WTC11 (cell line): ENCODE data around the gene GAST. TPM values are rescaled to one million over a fixed set of nuclear protein-coding genes. Genes with fewer than 3 reads are reported as not detected.

Experiments used
- ATAC-seq: fragments of 200-7000 bp; cut with Tn5 transposase; 2 replicates; pipeline ENCODE4 v1.10.0; 2021; ENCODE audit warnings: mild to moderate bottlenecking, moderate library complexity
- CTCF ChIA-PET: fragments of 300-600 bp; sonication (Branson Sonifier 250); formaldehyde crosslinking; loops from one replicate; lab custom pipeline; 2021; ENCODE audit warnings: antibody characterized with exemption; lab: Charles Lee
- POLR2A ChIA-PET: fragments of 350-600 bp; sonication (Branson Sonifier 250); formaldehyde crosslinking; loops from one replicate; lab custom pipeline; 2021; ENCODE audit warnings: antibody characterized with exemption; lab: Charles Lee
- DNase-seq: peaks from one replicate; pipeline ENCODE4 v3.0.0; 2021; ENCODE audit warnings: low spot score
- H3K27ac Mint-ChIP-seq: 2 replicates; pipeline ENCODE4 v1.8.0; 2021; ENCODE audit warnings: mixed read lengths
- H3K27me3 Mint-ChIP-seq: 2 replicates; pipeline ENCODE4 v1.8.0; 2021; ENCODE audit warnings: low read depth, mild to moderate bottlenecking, moderate library complexity, mixed read lengths
- H3K36me3 Mint-ChIP-seq: 2 replicates; pipeline ENCODE4 v1.8.0; 2021; ENCODE audit warnings: mixed read lengths
- H3K4me1 Mint-ChIP-seq: 2 replicates; pipeline ENCODE4 v1.8.0; 2022; ENCODE audit warnings: mixed read lengths
- H3K4me3 Mint-ChIP-seq: 2 replicates; pipeline ENCODE4 v1.8.0; 2021; ENCODE audit warnings: mild to moderate bottlenecking, moderate library complexity, mixed read lengths
- H3K9me3 Mint-ChIP-seq: 2 replicates; pipeline ENCODE4 v1.8.0; 2021; ENCODE audit warnings: mixed read lengths
- ELF4 ChIP-seq: sonication (generic); formaldehyde crosslinking; IDR thresholded peaks from 2 replicates; pipeline ENCODE4 v1.8.1; 2022; ENCODE audit warnings: low read depth, mild to moderate bottlenecking, moderate library complexity, missing genetic modification reagents
- FOXK1 ChIP-seq: sonication (generic); formaldehyde crosslinking; IDR thresholded peaks from 2 replicates; pipeline ENCODE4 v1.8.0; 2022; ENCODE audit warnings: mild to moderate bottlenecking, moderate library complexity, missing genetic modification reagents
- GRHL2 ChIP-seq: fragments of 250-450 bp; sonication (Bioruptor Pico); IDR thresholded peaks from 2 replicates; pipeline ENCODE4 v1.8.0; 2022; ENCODE audit warnings: mild to moderate bottlenecking, moderate library complexity; ENCODE audit not compliant: insufficient replicate concordance, severe bottlenecking
- GTF2I ChIP-seq: fragments of 250-450 bp; sonication (Bioruptor Pico); conservative IDR thresholded peaks from 2 replicates; pipeline ENCODE4 v1.4.0; 2021; ENCODE audit warnings: mild to moderate bottlenecking
- MYBL2 ChIP-seq: sonication (generic); formaldehyde crosslinking; IDR thresholded peaks from 2 replicates; pipeline ENCODE4 v1.8.1; 2023; ENCODE audit warnings: mild to moderate bottlenecking, moderate library complexity, missing genetic modification reagents
- ZNF121 ChIP-seq: sonication (generic); formaldehyde crosslinking; IDR thresholded peaks from 2 replicates; pipeline ENCODE4 v1.8.0; 2023; ENCODE audit warnings: missing genetic modification reagents
- total RNA-seq: library from RNA; stranded (reverse); gene quantifications from 3 replicates; pipeline ENCODE4 v1.2.3, GENCODE V29; 2021
- TF ChIP-seq, protein P1 (sequence below): sonication (generic); formaldehyde crosslinking; IDR thresholded peaks from 2 replicates; pipeline ENCODE4 v1.8.1; 2022; ENCODE audit warnings: mild to moderate bottlenecking, missing genetic modification reagents, moderate library complexity, borderline replicate concordance
- TF ChIP-seq, protein P2 (sequence below): sonication (generic); formaldehyde crosslinking; IDR thresholded peaks from 2 replicates; pipeline ENCODE4 v1.8.0; 2022; ENCODE audit warnings: mild to moderate bottlenecking, missing genetic modification reagents
- TF ChIP-seq, protein P3 (sequence below): sonication (generic); formaldehyde crosslinking; IDR thresholded peaks from 2 replicates; pipeline ENCODE4 v1.8.1; 2022; ENCODE audit warnings: mild to moderate bottlenecking, moderate library complexity, missing genetic modification reagents
- TF ChIP-seq, protein P4 (sequence below): sonication (generic); formaldehyde crosslinking; IDR thresholded peaks from 2 replicates; pipeline ENCODE4 v1.8.0; 2022; ENCODE audit warnings: mild to moderate bottlenecking, missing genetic modification reagents
- TF ChIP-seq, protein P5 (sequence below): sonication (generic); formaldehyde crosslinking; IDR thresholded peaks from 2 replicates; pipeline ENCODE4 v1.8.1; 2023; ENCODE audit warnings: mild to moderate bottlenecking, missing genetic modification reagents, borderline replicate concordance

Gene GAST
- total RNA-seq, 1 experiment from 2014 or later: not detected

DNA sequence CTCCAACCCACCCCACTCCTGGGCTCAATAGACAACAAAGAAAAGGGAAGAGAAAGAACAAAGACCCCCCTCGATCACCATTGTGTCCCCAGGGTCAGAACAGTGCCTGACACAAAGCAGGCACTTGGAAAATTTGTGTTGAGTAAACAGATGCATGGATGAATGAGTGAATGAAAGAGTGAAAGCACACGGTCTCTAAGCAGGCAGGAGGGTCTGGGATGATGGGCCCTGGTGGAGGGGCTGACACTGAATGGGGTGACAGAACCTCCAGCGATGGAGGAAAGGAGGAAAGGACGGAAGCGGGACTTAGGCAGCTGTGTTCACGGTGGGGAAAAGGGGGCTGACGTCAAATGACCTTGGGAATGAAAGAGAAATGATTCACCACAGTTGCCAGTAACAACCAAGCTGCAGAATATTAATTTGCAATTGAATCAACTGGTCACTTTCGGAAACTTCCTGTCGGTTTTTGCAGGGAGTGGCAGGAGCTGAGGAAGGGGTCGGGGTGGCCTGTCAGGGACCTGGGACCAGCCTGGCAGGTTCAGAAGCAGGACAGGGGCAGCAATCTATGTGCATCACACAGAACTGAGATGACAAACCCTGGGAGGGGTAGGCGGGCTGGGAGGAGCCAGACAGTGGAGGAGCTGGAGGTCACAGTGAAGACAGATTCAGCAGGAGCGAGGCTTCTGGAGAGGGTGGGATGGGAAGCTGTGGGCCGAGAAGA lies 6.7 kb upstream of the GAST start:
- Mint-ChIP-seq H3K9me3 (peaks cover 7% of the 10 kb centered on the region), H3K27me3 (peaks cover 98% of the 10 kb centered on the region), H3K4me3 (peak overlapping the region; percentile 33), H3K27ac (no peak overlapping the region), H3K36me3 (no peaks in the 10 kb centered on the region), H3K4me1 (peaks cover 23% of the 10 kb centered on the region)
- peak; percentile 72 for ATAC-seq
- ChIA-PET POLR2A (interaction anchor here (0.6 to 1.3 kb wide), 5 partner anchors 14 to 81 kb away, joined by 3 to 7 read pairs (median 4); partner anchors contain the start of genes EIF1 and JUP), CTCF (interaction anchor here (0.7 to 7.2 kb wide), 11 partner anchors 10 to 254 kb away, joined by 3 to 75 read pairs (median 4); partner anchors contain the start of gene P3H4)
- peak; percentile 32 for DNase-seq
- TF ChIP-seq, protein P1, sequence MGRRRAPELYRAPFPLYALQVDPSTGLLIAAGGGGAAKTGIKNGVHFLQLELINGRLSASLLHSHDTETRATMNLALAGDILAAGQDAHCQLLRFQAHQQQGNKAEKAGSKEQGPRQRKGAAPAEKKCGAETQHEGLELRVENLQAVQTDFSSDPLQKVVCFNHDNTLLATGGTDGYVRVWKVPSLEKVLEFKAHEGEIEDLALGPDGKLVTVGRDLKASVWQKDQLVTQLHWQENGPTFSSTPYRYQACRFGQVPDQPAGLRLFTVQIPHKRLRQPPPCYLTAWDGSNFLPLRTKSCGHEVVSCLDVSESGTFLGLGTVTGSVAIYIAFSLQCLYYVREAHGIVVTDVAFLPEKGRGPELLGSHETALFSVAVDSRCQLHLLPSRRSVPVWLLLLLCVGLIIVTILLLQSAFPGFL (CRISPR knock-in tag): no peak
- TF ChIP-seq, protein P2, sequence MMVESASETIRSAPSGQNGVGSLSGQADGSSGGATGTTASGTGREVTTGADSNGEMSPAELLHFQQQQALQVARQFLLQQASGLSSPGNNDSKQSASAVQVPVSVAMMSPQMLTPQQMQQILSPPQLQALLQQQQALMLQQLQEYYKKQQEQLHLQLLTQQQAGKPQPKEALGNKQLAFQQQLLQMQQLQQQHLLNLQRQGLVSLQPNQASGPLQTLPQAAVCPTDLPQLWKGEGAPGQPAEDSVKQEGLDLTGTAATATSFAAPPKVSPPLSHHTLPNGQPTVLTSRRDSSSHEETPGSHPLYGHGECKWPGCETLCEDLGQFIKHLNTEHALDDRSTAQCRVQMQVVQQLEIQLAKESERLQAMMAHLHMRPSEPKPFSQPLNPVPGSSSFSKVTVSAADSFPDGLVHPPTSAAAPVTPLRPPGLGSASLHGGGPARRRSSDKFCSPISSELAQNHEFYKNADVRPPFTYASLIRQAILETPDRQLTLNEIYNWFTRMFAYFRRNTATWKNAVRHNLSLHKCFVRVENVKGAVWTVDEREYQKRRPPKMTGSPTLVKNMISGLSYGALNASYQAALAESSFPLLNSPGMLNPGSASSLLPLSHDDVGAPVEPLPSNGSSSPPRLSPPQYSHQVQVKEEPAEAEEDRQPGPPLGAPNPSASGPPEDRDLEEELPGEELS (CRISPR knock-in tag): peak; percentile 54; the same call in 1 of the 2 replicates
- TF ChIP-seq, protein P3, sequence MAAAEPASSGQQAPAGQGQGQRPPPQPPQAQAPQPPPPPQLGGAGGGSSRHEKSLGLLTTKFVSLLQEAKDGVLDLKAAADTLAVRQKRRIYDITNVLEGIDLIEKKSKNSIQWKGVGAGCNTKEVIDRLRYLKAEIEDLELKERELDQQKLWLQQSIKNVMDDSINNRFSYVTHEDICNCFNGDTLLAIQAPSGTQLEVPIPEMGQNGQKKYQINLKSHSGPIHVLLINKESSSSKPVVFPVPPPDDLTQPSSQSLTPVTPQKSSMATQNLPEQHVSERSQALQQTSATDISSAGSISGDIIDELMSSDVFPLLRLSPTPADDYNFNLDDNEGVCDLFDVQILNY (CRISPR knock-in tag): no peak
- TF ChIP-seq, protein P4, sequence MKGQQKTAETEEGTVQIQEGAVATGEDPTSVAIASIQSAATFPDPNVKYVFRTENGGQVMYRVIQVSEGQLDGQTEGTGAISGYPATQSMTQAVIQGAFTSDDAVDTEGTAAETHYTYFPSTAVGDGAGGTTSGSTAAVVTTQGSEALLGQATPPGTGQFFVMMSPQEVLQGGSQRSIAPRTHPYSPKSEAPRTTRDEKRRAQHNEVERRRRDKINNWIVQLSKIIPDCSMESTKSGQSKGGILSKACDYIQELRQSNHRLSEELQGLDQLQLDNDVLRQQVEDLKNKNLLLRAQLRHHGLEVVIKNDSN (CRISPR knock-in tag): no peak
- peak; percentile 45; the same call in 1 of the 2 replicates for TF ChIP-seq GTF2I
- 0 out of 2 replicates have a peak, but pooled peaks have one; percentile 27 for TF ChIP-seq FOXK1 (CRISPR knock-in tag)
- TF ChIP-seq MYBL2: no peak
- peak; percentile 83 for TF ChIP-seq ZNF121

DNA sequence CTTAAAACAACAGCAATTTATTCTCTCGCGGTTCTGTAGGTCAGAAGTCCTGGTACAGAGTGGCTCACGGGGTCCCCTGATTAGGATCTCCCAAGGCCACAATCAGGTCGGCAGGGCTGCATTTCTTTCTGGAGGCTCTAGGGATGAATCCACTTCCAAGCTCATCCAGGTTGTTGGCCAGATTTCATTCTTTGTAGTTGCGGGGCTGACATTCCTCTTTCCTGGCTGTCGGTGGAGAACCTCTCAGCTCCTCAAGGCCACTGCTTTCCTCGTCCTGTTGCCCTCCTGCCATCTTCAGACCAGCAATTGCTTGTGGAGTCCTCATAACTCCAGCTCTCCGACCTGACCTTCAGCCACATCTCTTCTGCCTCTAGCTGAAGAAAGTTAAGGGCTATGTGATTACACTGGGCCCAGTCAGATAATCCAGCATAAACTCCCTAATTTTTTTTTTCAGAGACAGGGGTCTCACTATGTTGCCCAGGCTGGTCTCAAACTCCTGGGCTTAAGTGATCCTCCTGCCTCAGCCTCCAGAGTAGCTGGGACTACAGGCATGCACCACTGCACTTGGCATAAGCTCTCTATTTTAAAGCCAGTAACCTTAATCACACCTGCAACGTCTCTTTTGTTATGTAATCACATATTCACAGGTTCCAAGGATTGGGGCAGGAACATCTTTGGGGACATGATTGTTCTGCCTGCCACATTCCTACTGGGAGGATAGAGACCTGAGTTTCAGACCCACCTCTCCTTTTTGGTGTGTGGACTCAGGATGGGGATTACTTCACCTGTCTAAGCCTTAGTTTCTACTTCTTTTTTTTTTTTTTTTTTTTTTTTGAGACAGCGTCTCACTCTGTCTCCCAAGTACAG lies 4.1 kb upstream of the GAST start:
- no peak for TF ChIP-seq FOXK1 (CRISPR knock-in tag)
- TF ChIP-seq ZNF121: peak; percentile 75; the same call in 1 of the 2 replicates
- TF ChIP-seq GTF2I: peak; percentile 91
- TF ChIP-seq, protein P5, sequence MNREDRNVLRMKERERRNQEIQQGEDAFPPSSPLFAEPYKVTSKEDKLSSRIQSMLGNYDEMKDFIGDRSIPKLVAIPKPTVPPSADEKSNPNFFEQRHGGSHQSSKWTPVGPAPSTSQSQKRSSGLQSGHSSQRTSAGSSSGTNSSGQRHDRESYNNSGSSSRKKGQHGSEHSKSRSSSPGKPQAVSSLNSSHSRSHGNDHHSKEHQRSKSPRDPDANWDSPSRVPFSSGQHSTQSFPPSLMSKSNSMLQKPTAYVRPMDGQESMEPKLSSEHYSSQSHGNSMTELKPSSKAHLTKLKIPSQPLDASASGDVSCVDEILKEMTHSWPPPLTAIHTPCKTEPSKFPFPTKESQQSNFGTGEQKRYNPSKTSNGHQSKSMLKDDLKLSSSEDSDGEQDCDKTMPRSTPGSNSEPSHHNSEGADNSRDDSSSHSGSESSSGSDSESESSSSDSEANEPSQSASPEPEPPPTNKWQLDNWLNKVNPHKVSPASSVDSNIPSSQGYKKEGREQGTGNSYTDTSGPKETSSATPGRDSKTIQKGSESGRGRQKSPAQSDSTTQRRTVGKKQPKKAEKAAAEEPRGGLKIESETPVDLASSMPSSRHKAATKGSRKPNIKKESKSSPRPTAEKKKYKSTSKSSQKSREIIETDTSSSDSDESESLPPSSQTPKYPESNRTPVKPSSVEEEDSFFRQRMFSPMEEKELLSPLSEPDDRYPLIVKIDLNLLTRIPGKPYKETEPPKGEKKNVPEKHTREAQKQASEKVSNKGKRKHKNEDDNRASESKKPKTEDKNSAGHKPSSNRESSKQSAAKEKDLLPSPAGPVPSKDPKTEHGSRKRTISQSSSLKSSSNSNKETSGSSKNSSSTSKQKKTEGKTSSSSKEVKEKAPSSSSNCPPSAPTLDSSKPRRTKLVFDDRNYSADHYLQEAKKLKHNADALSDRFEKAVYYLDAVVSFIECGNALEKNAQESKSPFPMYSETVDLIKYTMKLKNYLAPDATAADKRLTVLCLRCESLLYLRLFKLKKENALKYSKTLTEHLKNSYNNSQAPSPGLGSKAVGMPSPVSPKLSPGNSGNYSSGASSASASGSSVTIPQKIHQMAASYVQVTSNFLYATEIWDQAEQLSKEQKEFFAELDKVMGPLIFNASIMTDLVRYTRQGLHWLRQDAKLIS (CRISPR knock-in tag): no peak
- TF ChIP-seq GRHL2 (CRISPR knock-in tag): no peak
- TF ChIP-seq ELF4 (CRISPR knock-in tag): no peak
- no peak overlapping the region for H3K27ac Mint-ChIP-seq
- H3K36me3 Mint-ChIP-seq: no peaks in the 10 kb centered on the region
- CTCF ChIA-PET: interaction anchor here (0.6 to 7.2 kb wide), 5 partner anchors 12 to 92 kb away, joined by 4 to 75 read pairs (median 5); partner anchors contain the start of gene JUP
- H3K27me3 Mint-ChIP-seq: peaks cover 98% of the 10 kb centered on the region
- POLR2A ChIA-PET: interaction anchor here (0.8 to 1.0 kb wide), 2 partner anchors 18 to 20 kb away, joined by 5 read pairs; no protein-coding TSS in a partner anchor
- no peak overlapping the region for H3K4me3 Mint-ChIP-seq
- ATAC-seq (peak; percentile 16; the same call in 1 of the 2 replicates), DNase-seq (no peak)
- H3K9me3 Mint-ChIP-seq: peaks cover 7% of the 10 kb centered on the region
- peaks cover 23% of the 10 kb centered on the region for H3K4me1 Mint-ChIP-seq
